K562 (cell line): ENCODE data around the gene SH2D3A. TPM values are rescaled to one million over a fixed set of nuclear protein-coding genes. Genes with fewer than 3 reads are reported as not detected.

Experiments
- ATAC-seq: fragments of 200-7000 bp; cut with Tn5 transposase; 3 replicates; pipeline ENCODE4 v1.9.1; 2020; ENCODE audit warnings: moderate library complexity
- BruUV-seq: library from RNA; stranded (reverse); fragments of 400-500 nt; replicated peaks from 2 replicates; lab custom pipeline; 2021; lab: Mats Ljungman, UMichigan
- CTCF ChIA-PET: fragments of 300-600 bp; formaldehyde crosslinking; extraction: SDS; loops from one replicate; lab custom pipeline; 2021; ENCODE audit warnings: low intra/inter-chr PET ratio; lab: Yijun Ruan, JAX
- POLR2A ChIA-PET: fragments of 300-600, 350-650 bp; sonication (Branson Sonifier 250); formaldehyde crosslinking; extraction: SDS; loops from one replicate; lab custom pipeline; 2021; ENCODE audit warnings: antibody characterized with exemption, inconsistent platforms; lab: Yijun Ruan, JAX
- DNase-seq, 4 experiments: peaks; one replicate each; pipeline versions ENCODE4 v3.0.0 to v3.0.0-alpha.2; 2011 to 2018; ENCODE audit warnings: low spot score in 3 of 4, mixed read lengths in 3 of 4; ENCODE audit errors: extremely low read depth in 1 of 4
- FAIRE-seq: peaks from 2 replicates; lab custom pipeline; 2011; peaks lifted over from hg19 to GRCh38; lab: Jason Lieb, UNC
- H2AFZ ChIP-seq: 2 replicates; pipeline ENCODE4 v1.6.0; 2011; ENCODE audit warnings: low read depth, low read length, control low read depth, inconsistent platforms
- H3K27ac ChIP-seq: fragments of 200-600 bp; 3 replicates; pipeline ENCODE4 v1.8.0; 2011; ENCODE audit warnings: low read depth, mild to moderate bottlenecking, control low read depth, inconsistent platforms, low read length, moderate library complexity, mixed read lengths; ENCODE audit errors: extremely low read depth
- H3K27me3 ChIP-seq, 2 experiments: fragments of 300-600 bp in 1 of 2; 2 replicates in 1 of 2; 3 replicates in 1 of 2; pipeline versions ENCODE4 v1.6.0 to v1.8.0; 2011; ENCODE audit warnings: inconsistent platforms in 2 of 2, low read length in 2 of 2, mild to moderate bottlenecking in 1 of 2, mixed read lengths in 1 of 2, moderate library complexity in 1 of 2; ENCODE audit not compliant: control insufficient read depth in 2 of 2, insufficient read depth in 2 of 2
- H3K36me3 ChIP-seq: fragments of 300-600 bp; 3 replicates; pipeline ENCODE4 v1.8.0; 2011; ENCODE audit warnings: mild to moderate bottlenecking, low read length, inconsistent platforms; ENCODE audit not compliant: control insufficient read depth, insufficient read depth
- H3K4me1 ChIP-seq, 2 experiments: fragments of 200-600 bp in 1 of 2; replicated peaks in 1 of 2; 2 replicates in 1 of 2; 3 replicates in 1 of 2; pipeline versions ENCODE4 v1.5.1 to v1.8.0; 2011; ENCODE audit warnings: inconsistent platforms in 2 of 2, low read length in 2 of 2, mild to moderate bottlenecking in 1 of 2, mixed read lengths in 1 of 2, moderate library complexity in 1 of 2; ENCODE audit not compliant: control insufficient read depth in 2 of 2, insufficient read depth in 2 of 2
- H3K4me2 ChIP-seq: 2 replicates; pipeline ENCODE4 v1.6.1; 2011; ENCODE audit warnings: low read length, control low read depth, inconsistent platforms, mixed read lengths; ENCODE audit not compliant: insufficient read depth
- H3K4me3 ChIP-seq: fragments of 200-600 bp; sonication (generic), shearing (Covaris generic); 2 replicates; pipeline ENCODE4 v1.5.1; 2016; ENCODE audit warnings: control low read depth, inconsistent platforms
- H3K79me2 ChIP-seq: fragments of 200-600 bp; 3 replicates; pipeline ENCODE4 v1.8.0; 2011; ENCODE audit warnings: low read length, inconsistent platforms; ENCODE audit not compliant: control insufficient read depth, insufficient read depth
- H3K9ac ChIP-seq, 2 experiments: 2 replicates each; pipeline versions ENCODE4 v1.6.0 to v1.6.1; 2011; ENCODE audit warnings: low read depth in 2 of 2, low read length in 2 of 2, control low read depth in 1 of 2, inconsistent platforms in 1 of 2, mild to moderate bottlenecking in 1 of 2, mixed read lengths in 1 of 2; ENCODE audit not compliant: insufficient read depth in 1 of 2
- H3K9me1 ChIP-seq: one replicate; pipeline ENCODE4 v1.6.0; 2011; ENCODE audit warnings: inconsistent platforms, mild to moderate bottlenecking, low read length, moderate library complexity; ENCODE audit not compliant: control insufficient read depth, insufficient read depth
- H3K9me3 ChIP-seq: replicated peaks from 2 replicates; pipeline ENCODE4 v1.5.1; 2011; ENCODE audit warnings: low read depth, low read length, inconsistent platforms; ENCODE audit not compliant: control insufficient read depth, insufficient read depth
- H4K20me1 ChIP-seq: replicated peaks from 2 replicates; pipeline ENCODE4 v1.6.1; 2011; ENCODE audit warnings: low read length, inconsistent platforms, mixed read lengths; ENCODE audit not compliant: control insufficient read depth, insufficient read depth
- ELF1 ChIP-seq: fragments of 200-800 bp; sonication (Bioruptor generic); IDR thresholded peaks from 2 replicates; pipeline ENCODE4 v1.6.1; 2016; ENCODE audit warnings: missing genetic modification characterization, missing compliant biosample characterization
- RNF2 ChIP-seq: sonication (generic); IDR thresholded peaks from 2 replicates; pipeline ENCODE4 v1.6.1; 2016
- WGBS: fragments of 100-300 bp; shearing (Covaris generic); methylation state at CpG from one replicate; pipeline ENCODE4 v1.1.6; 2016; ENCODE audit warnings: low coverage, mixed read lengths; ENCODE audit not compliant: insufficient coverage; ENCODE audit errors: missing lambda C conversion rate; 5-methylcytosine and 5-hydroxymethylcytosine counted together
- in situ Hi-C: fragments of 300-500 bp; cut with MboI; formaldehyde crosslinking; loops from 4 replicates; pipeline ENCODE4 v1.15.0; 2018; ENCODE audit warnings: inconsistent platforms, mixed read lengths
- intact Hi-C: fragments of 100-400 bp; cut with micrococcal nuclease; formaldehyde crosslinking; loops from 2 replicates; pipeline ENCODE4 v1.14.2; 2022
- polyA plus RNA-seq, 8 experiments: library from polyadenylated mRNA; depleted of rRNA in 4 of 8; stranded (reverse) in 5 of 8; unstranded in 3 of 8; fragments of >200 nt; fragmentation: Nextera tagmentation in 2 of 8; fragmentation: Illumina TruSeq in 1 of 8; extraction: Ambion mirVana in 2 of 8; extraction: Trizol in 1 of 8; gene quantifications; 2 replicates each; pipeline versions ENCODE4 v1.2.1 to v1.2.3, GENCODE V29; 2011 to 2014; ENCODE audit warnings: inconsistent platforms in 1 of 8, missing spikeins in 1 of 8
- total RNA-seq, 7 experiments: library from RNA; depleted of rRNA in 6 of 7; stranded (reverse); fragments of >200 nt in 6 of 7; fragmentation: Illumina TruSeq in 2 of 7; extraction: Trizol in 2 of 7; gene quantifications; 2 replicates each; pipeline versions ENCODE4 v1.2.1 to v1.2.3, GENCODE V29; 2011 to 2021; ENCODE audit warnings: low replicate concordance in 1 of 7

The SH2D3A gene
- total and polyA plus RNA-seq, 9 of the 15 experiments (the other 6 are each of a cell fraction or from before 2014, with no cell fraction given) = 0.75 to 26.3 (median 8.9) TPM

GRCh38 chr19:6713773-6714692, 53.2 kb downstream of the SH2D3A start:
- no peak for TF ChIP-seq RNF2
- 0 out of 2 replicates have a peak, but pooled peaks have one; percentile 14 for TF ChIP-seq ELF1
- no peaks in the 10 kb centered on the region for H3K9me3 ChIP-seq
- H3K36me3 ChIP-seq = no peaks in the 10 kb centered on the region
- ChIA-PET POLR2A (interaction anchor here (0.5 kb wide), 1 partner anchor 1689 kb away, joined by 3 read pairs; no protein-coding TSS in a partner anchor), CTCF (no interaction called here)
- intact Hi-C loops = no loop called here
- H3K4me3 ChIP-seq = no peak overlapping the region
- no peak overlapping the region for H3K27ac ChIP-seq
- DNase-seq (no peak), ATAC-seq (no peak), FAIRE-seq (peak; percentile 6)
- H3K4me2 ChIP-seq = no peak overlapping the region
- no peak overlapping the region for H2AFZ ChIP-seq
- no peaks in the 10 kb centered on the region for H3K9me1 ChIP-seq
- no peaks in the 10 kb centered on the region for H3K79me2 ChIP-seq
- in situ Hi-C loops = no loop called here
- 0 out of 2 replicates have a peak, but pooled peaks cover 5% of the 10 kb centered on the region for H4K20me1 ChIP-seq
- no peak overlapping the region for H3K9ac ChIP-seq
- peaks cover 7 to 26% of the 10 kb centered on the region in 2 experiments; a peak in 4 of 5 replicates for H3K27me3 ChIP-seq
- WGBS = 16% methylated on average over 16 of the region's 24 CpGs
- H3K4me1 ChIP-seq = peaks cover 12 to 25% of the 10 kb centered on the region in 2 experiments
- no TSS peak for BruUV-seq
